H1 (cell line): ENCODE results near the gene RAB31. TPM values are rescaled to one million over a fixed set of nuclear protein-coding genes. Genes with fewer than 3 reads are reported as not detected.

Experiments used
- CTCF ChIA-PET: fragments of 300-600 bp; sonication (Branson Sonifier 250); formaldehyde crosslinking; loops from one replicate; lab custom pipeline; 2021; ENCODE audit not compliant: partially characterized antibody; lab: Charles Lee
- POLR2A ChIA-PET: fragments of 300-600 bp; sonication (Branson Sonifier 250); formaldehyde crosslinking; loops from one replicate; lab custom pipeline; 2021; ENCODE audit warnings: inconsistent platforms; ENCODE audit not compliant: partially characterized antibody; lab: Charles Lee
- DNase-seq, 2 experiments: peaks; one replicate each; pipeline versions ENCODE4 v3.0.0 to v3.0.0-alpha.2; 2010 to 2022; ENCODE audit warnings: low spot score in 2 of 2, low read depth in 1 of 2, mixed read lengths in 1 of 2
- FAIRE-seq: peaks from 2 replicates; lab custom pipeline; 2011; peaks lifted over from hg19 to GRCh38; lab: Jason Lieb, UNC
- H2AFZ ChIP-seq: 2 replicates; pipeline ENCODE4 v1.8.1; 2012; ENCODE audit warnings: low read length, inconsistent platforms
- H2AK5ac ChIP-seq: 2 replicates; pipeline ENCODE4 v1.6.1; 2013; ENCODE audit warnings: low read depth, low read length
- H2BK120ac ChIP-seq: replicated peaks from 2 replicates; pipeline ENCODE3; 2013; ENCODE audit warnings: low read depth, low read length, inconsistent platforms
- H2BK12ac ChIP-seq: 2 replicates; pipeline ENCODE4 v1.6.1; 2013; ENCODE audit warnings: low read depth, low read length
- H2BK15ac ChIP-seq: 2 replicates; pipeline ENCODE4 v1.6.1; 2013; ENCODE audit warnings: low read length
- H2BK20ac ChIP-seq: 2 replicates; pipeline ENCODE4 v1.6.1; 2013; ENCODE audit warnings: low read length
- H2BK5ac ChIP-seq: 2 replicates; pipeline ENCODE4 v1.6.1; 2013; ENCODE audit warnings: low read depth, low read length
- H3K14ac ChIP-seq: 2 replicates; pipeline ENCODE4 v1.6.1; 2013; ENCODE audit warnings: inconsistent platforms; ENCODE audit not compliant: insufficient read length
- H3K18ac ChIP-seq: 2 replicates; pipeline ENCODE4 v1.6.1; 2013; ENCODE audit warnings: low read length; ENCODE audit errors: extremely low read depth
- H3K23ac ChIP-seq: 2 replicates; pipeline ENCODE4 v1.6.1; 2013; ENCODE audit warnings: inconsistent platforms; ENCODE audit not compliant: insufficient read length
- H3K23me2 ChIP-seq: 2 replicates; pipeline ENCODE4 v1.6.1; 2013; ENCODE audit warnings: low read depth, low read length
- H3K27ac ChIP-seq: 2 replicates; pipeline ENCODE4 v1.6.1; 2011; ENCODE audit warnings: low read depth, low read length, inconsistent platforms
- H3K27me3 ChIP-seq, 4 experiments: replicated peaks in 1 of 4; 1 replicate in 1 of 4; 2 replicates in 3 of 4; pipeline versions ENCODE4 v1.6.1 to v1.8.1; 2011 to 2013; ENCODE audit warnings: low read length in 3 of 4, mild to moderate bottlenecking in 3 of 4, inconsistent platforms in 2 of 4, mixed read lengths in 2 of 4, moderate library complexity in 1 of 4; ENCODE audit not compliant: control insufficient read depth in 3 of 4, insufficient read depth in 3 of 4; ENCODE audit errors: extremely low read depth in 1 of 4
- H3K36me3 ChIP-seq, 4 experiments: 2 replicates each; pipeline versions ENCODE4 v1.6.1 to v1.8.1; 2011 to 2013; ENCODE audit warnings: mild to moderate bottlenecking in 4 of 4, low read length in 3 of 4, moderate library complexity in 2 of 4, control low read depth in 1 of 4, inconsistent platforms in 1 of 4; ENCODE audit not compliant: insufficient read depth in 4 of 4, control insufficient read depth in 2 of 4
- H3K4ac ChIP-seq: replicated peaks from 2 replicates; pipeline ENCODE3; 2013; ENCODE audit warnings: low read length, low read depth, mixed read lengths, inconsistent platforms; ENCODE audit not compliant: insufficient read length
- H3K4me1 ChIP-seq, 4 experiments: replicated peaks in 1 of 4; 1 replicate in 1 of 4; 2 replicates in 3 of 4; pipeline versions ENCODE4 v1.6.1 to v1.8.1; 2011 to 2013; ENCODE audit warnings: low read length in 3 of 4, inconsistent platforms in 2 of 4, mixed read lengths in 1 of 4; ENCODE audit not compliant: insufficient read depth in 4 of 4, control insufficient read depth in 3 of 4
- H3K4me2 ChIP-seq, 2 experiments: 2 replicates each; pipeline versions ENCODE4 v1.6.1 to v1.8.1; 2011 to 2013; ENCODE audit warnings: low read depth in 2 of 2, low read length in 2 of 2, control low read depth in 1 of 2, inconsistent platforms in 1 of 2, mild to moderate bottlenecking in 1 of 2; ENCODE audit not compliant: insufficient read depth in 1 of 2
- H3K4me3 ChIP-seq, 4 experiments: fragments of 200-600, 300-600 bp in 1 of 4; sonication (generic), shearing (Covaris generic), sonication (Bioruptor Twin) in 1 of 4; 2 replicates each; pipeline versions ENCODE4 v1.5.1 to v1.8.1; 2011 to 2016; ENCODE audit warnings: low read length in 4 of 4, low read depth in 3 of 4, control low read depth in 2 of 4, inconsistent platforms in 2 of 4, mild to moderate bottlenecking in 2 of 4, mixed read lengths in 1 of 4, moderate library complexity in 1 of 4; ENCODE audit not compliant: insufficient read depth in 2 of 4; ENCODE audit errors: extremely low read depth in 1 of 4
- H3K56ac ChIP-seq: replicated peaks from 2 replicates; pipeline ENCODE3; 2013; ENCODE audit warnings: low read depth, mild to moderate bottlenecking, mixed read lengths, low read length, inconsistent platforms; ENCODE audit not compliant: insufficient read length
- H3K79me1 ChIP-seq: 2 replicates; pipeline ENCODE4 v1.6.1; 2013; ENCODE audit warnings: low read depth, low read length, control low read depth
- H3K79me2 ChIP-seq, 2 experiments: 2 replicates each; pipeline versions ENCODE4 v1.6.1 to v1.8.1; 2012 to 2013; ENCODE audit warnings: low read length in 2 of 2, mild to moderate bottlenecking in 2 of 2, inconsistent platforms in 1 of 2; ENCODE audit not compliant: insufficient read depth in 2 of 2, control insufficient read depth in 1 of 2
- H3K9ac ChIP-seq, 4 experiments: replicated peaks in 1 of 4; 1 replicate in 1 of 4; 2 replicates in 3 of 4; pipeline versions ENCODE4 v1.6.1 to v1.8.1; 2011 to 2013; ENCODE audit warnings: low read depth in 3 of 4, low read length in 3 of 4, control low read depth in 2 of 4, mild to moderate bottlenecking in 2 of 4, moderate library complexity in 2 of 4, inconsistent platforms in 1 of 4; ENCODE audit errors: extremely low read depth in 1 of 4
- H3K9me3 ChIP-seq, 2 experiments: 2 replicates each; pipeline versions ENCODE4 v1.6.1 to v1.8.1; 2012 to 2013; ENCODE audit warnings: mild to moderate bottlenecking in 2 of 2, moderate library complexity in 2 of 2, control low read depth in 1 of 2, inconsistent platforms in 1 of 2, low read depth in 1 of 2, low read length in 1 of 2, mixed read lengths in 1 of 2; ENCODE audit not compliant: insufficient read depth in 2 of 2
- H4K20me1 ChIP-seq, 2 experiments: replicated peaks in 1 of 2; 2 replicates each; pipeline versions ENCODE3 to v1.8.1; 2011 to 2013; ENCODE audit warnings: inconsistent platforms in 2 of 2, low read length in 2 of 2, mild to moderate bottlenecking in 1 of 2; ENCODE audit not compliant: insufficient read depth in 2 of 2, control insufficient read depth in 1 of 2
- H4K5ac ChIP-seq: 2 replicates; pipeline ENCODE4 v1.6.1; 2013; ENCODE audit warnings: low read length, low read depth, mixed read lengths, inconsistent platforms; ENCODE audit not compliant: insufficient read length
- H4K8ac ChIP-seq: 2 replicates; pipeline ENCODE4 v1.8.0; 2013; ENCODE audit warnings: mild to moderate bottlenecking, moderate library complexity, low read length, inconsistent platforms; ENCODE audit not compliant: insufficient read depth; ENCODE audit errors: extremely low read depth
- H4K91ac ChIP-seq: replicated peaks from 2 replicates; pipeline ENCODE3; 2013; ENCODE audit warnings: low read length, mixed read lengths, inconsistent platforms; ENCODE audit not compliant: insufficient read length
- CTCF ChIP-seq, 3 experiments: IDR thresholded peaks; 1 replicate in 2 of 3; 2 replicates in 1 of 3; pipeline versions ENCODE4 v1.5.1 to v1.6.1; 2011; ENCODE audit warnings: low read length in 3 of 3, mild to moderate bottlenecking in 3 of 3, inconsistent platforms in 2 of 3, low read depth in 1 of 3, moderate library complexity in 1 of 3; ENCODE audit not compliant: insufficient read depth in 1 of 3; ENCODE audit errors: control extremely low read depth in 1 of 3
- EP300 ChIP-seq, 2 experiments: IDR thresholded peaks; 1 replicate in 1 of 2; 2 replicates in 1 of 2; pipeline ENCODE4 v1.6.1; 2011 to 2012; ENCODE audit warnings: low read depth in 2 of 2, low read length in 2 of 2, mild to moderate bottlenecking in 2 of 2, borderline replicate concordance in 1 of 2, inconsistent platforms in 1 of 2, moderate library complexity in 1 of 2
- RAD21 ChIP-seq, 2 experiments: IDR thresholded peaks in 1 of 2; conservative IDR thresholded peaks in 1 of 2; 2 replicates each; pipeline ENCODE4 v1.6.1; 2011; ENCODE audit warnings: low read depth in 2 of 2, low read length in 2 of 2, improper control_type of control experiment in 1 of 2, inconsistent platforms in 1 of 2, mild to moderate bottlenecking in 1 of 2, moderate library complexity in 1 of 2
- TEAD4 ChIP-seq: IDR thresholded peaks from 2 replicates; pipeline ENCODE4 v1.6.1; 2012; ENCODE audit warnings: low read depth, low read length, inconsistent platforms, mixed read lengths
- WGBS, 2 experiments: shearing (Covaris generic) in 1 of 2; methylation state at CpG; one replicate each; pipeline versions ENCODE4 v1.1.6 to v1.1.7; 2013 to 2015; ENCODE audit warnings: low lambda C conversion rate in 2 of 2, mixed read lengths in 2 of 2, inconsistent platforms in 1 of 2, low coverage in 1 of 2, missing lambda C conversion rate in 1 of 2; ENCODE audit not compliant: insufficient replicate concordance in 2 of 2, insufficient coverage in 1 of 2, insufficient read length in 1 of 2; ENCODE audit errors: extremely low coverage in 1 of 2, missing lambda C conversion rate in 1 of 2; 5-methylcytosine and 5-hydroxymethylcytosine counted together
- polyA plus RNA-seq, 7 experiments: library from polyadenylated mRNA; depleted of rRNA in 3 of 7; stranded (reverse) in 5 of 7; unstranded in 2 of 7; fragments of >200 nt in 5 of 7; fragments of 200-250 nt in 2 of 7; gene quantifications; 1 replicate in 5 of 7; 2 replicates in 1 of 7; 4 replicates in 1 of 7; pipeline versions ENCODE4 v1.2.1 to v1.2.3, GENCODE V29; 2011 to 2013; ENCODE audit warnings: missing spikeins in 2 of 7, mixed read lengths in 2 of 7
- total RNA-seq: library from RNA; stranded (reverse); fragmentation: NEBNext Ultra II Directional; extraction: Animal tissue kit (Norgen Biotek cat#: 25700); gene quantifications from 2 replicates; pipeline ENCODE4 v1.2.1, GENCODE V29; 2021

Gene RAB31
- total and polyA plus RNA-seq, 2 of the 8 experiments (the other 6 are each of a cell fraction or from before 2014, with no cell fraction given): 15.2 to 40.9 TPM

- H3K23ac ChIP-seq: no peak overlapping the region
- no peak overlapping the region for H3K9ac ChIP-seq
- H4K91ac ChIP-seq: no peak overlapping the region
- no peaks in the 10 kb centered on the region for H3K36me3 ChIP-seq
- H3K4me2 ChIP-seq: no peak overlapping the region
- no peak overlapping the region for H2BK12ac ChIP-seq
- H3K79me2 ChIP-seq: peaks cover 0 to 6% of the 10 kb centered on the region in 2 experiments; a peak in 1 of 4 replicates
- peaks cover 0 to 4% (median 2%) of the 10 kb centered on the region in 4 experiments; a peak in 3 of 7 replicates for H3K4me1 ChIP-seq
- no peak overlapping the region for H3K56ac ChIP-seq
- H2AK5ac ChIP-seq: no peak overlapping the region
- no peak overlapping the region for H2BK15ac ChIP-seq
- H3K4me3 ChIP-seq: no peak overlapping the region
- no peak overlapping the region for H2BK120ac ChIP-seq
- no peak overlapping the region for H3K14ac ChIP-seq
- FAIRE-seq: peak; percentile 72
- H3K4ac ChIP-seq: no peak overlapping the region
- ChIA-PET POLR2A (interaction anchor here (0.9 kb wide), 1 partner anchor 15 kb away, joined by 3 read pairs; the partner anchor contains the start of gene RAB31), CTCF (interaction anchor here (0.6 to 2.8 kb wide), 20 partner anchors 9 to 726 kb away, joined by 3 to 14 read pairs (median 4); no protein-coding TSS in a partner anchor)
- no peaks in the 10 kb centered on the region for H3K9me3 ChIP-seq
- no peak overlapping the region for H2AFZ ChIP-seq
- no peaks in the 10 kb centered on the region for H3K27me3 ChIP-seq
- no peak overlapping the region for H3K27ac ChIP-seq
- peaks cover 0 to 2% of the 10 kb centered on the region in 2 experiments for H4K20me1 ChIP-seq
- H3K18ac ChIP-seq: no peak overlapping the region
- H2BK5ac ChIP-seq: no peak overlapping the region
- no peak overlapping the region for H4K8ac ChIP-seq
- no peak overlapping the region for H4K5ac ChIP-seq
- TF ChIP-seq EP300 (IDR thresholded peaks at IDR 0.05; ENCODE audit: borderline replicate concordance in 1 of 2, low read depth in 2 of 2, low read length in 2 of 2) (no peak), CTCF (IDR thresholded peaks at IDR 0.05; ENCODE audit: control extremely low read depth in 1 of 3, insufficient read depth in 1 of 3, low read depth in 1 of 3, low read length in 3 of 3) (peak; percentile 52 to 75 (median 58)), TEAD4 (peak; percentile 42; the same call in 1 of the 2 replicates), RAD21 (IDR thresholded peaks at IDR 0.05 in 1 of 2, conservative IDR thresholded peaks at IDR 0.05 in 1 of 2; ENCODE audit: low read depth in 2 of 2, low read length in 2 of 2) (peak; percentile 77 to 83)
- TF ChIP-seq, all 59 proteins: peak for 3
- 75% methylated on average over 3 of the region's 3 CpGs; no CpG with 5 or more reads in 1 of the 2 experiments for WGBS, 2 experiments
- Histone ChIP-seq H3K23me2 (no peaks in the 10 kb centered on the region), H2BK20ac (no peak overlapping the region), H3K79me1 (peaks cover 3% of the 10 kb centered on the region)
- DNase-seq: peak in 1 of 2 experiments; percentile 48
These were observed 14.6 kb downstream of the RAB31 start for GRCh38 chr18:9722691-9723090.
